NCI-H69 (cell line): Measurements from ENCODE around the gene DAW1.
"Not testable (repeated sequence)": the region's sequence is repeated elsewhere in the genome, so short reads cannot be mapped to it uniquely, and the experiment has no call there.

Experiments
- DNase-seq: peaks from one replicate; lab custom pipeline; 2025; lab: John Stamatoyannopoulos, UW

Gene DAW1

DNA sequence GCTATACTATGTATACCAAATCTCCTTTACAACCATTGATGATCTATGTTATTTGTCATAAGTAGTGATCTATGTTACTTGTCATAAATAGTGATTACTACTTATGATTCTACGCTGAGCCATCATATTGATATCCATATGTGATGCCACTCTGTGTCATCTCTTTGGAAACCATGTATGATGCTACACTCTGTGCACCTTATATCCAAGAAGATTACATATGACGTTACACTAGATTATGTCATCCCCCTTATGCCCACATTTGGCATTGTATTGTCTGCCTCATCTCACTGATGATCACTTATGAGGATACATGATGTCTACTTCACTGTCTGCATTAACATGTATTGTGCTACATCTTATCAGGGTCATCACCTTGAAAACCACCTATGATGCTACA, 42.9 kb downstream of the DAW1 start:
- DNase-seq = no peak

DNA sequence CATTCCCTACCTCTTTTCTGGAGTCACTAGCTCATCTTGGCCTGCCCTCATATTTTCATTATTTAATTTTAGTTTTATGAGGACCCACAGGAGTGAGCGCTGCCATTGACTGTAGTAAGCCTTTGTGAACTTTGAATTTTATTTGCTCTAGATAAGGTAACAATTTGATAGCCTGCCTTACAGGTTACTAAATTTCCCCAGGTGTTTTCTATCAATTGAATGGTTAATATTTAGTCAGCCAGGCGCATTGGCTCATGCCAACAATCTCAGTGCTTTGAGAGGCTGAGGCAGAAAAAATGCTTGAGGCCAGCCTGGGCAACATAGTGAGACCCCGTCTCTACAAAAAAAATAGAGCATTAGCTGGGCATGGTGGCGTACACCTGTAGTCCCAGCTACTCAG, 50.2 kb downstream of the DAW1 start:
- DNase-seq = no peak

DNA sequence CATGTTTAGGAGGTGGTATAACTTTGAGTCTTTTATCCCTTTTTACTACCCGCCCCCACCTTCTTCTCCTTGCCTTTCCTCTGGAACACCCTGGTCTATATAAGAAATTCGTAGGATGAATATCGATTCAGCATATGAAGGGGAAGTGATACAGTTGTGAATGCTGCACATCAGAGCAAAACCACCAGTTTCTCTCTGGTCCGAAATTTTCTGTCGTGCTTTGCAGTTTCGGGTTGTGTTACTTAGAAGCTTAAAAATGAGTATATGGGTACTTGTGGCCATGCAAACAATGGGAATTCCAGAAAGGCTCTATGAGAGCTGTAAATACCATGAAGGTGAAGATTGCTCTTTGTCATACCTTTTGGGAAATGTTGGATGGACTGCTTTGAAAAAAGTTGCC, 60.6 kb downstream of the DAW1 start:
- no peak for DNase-seq

DNA sequence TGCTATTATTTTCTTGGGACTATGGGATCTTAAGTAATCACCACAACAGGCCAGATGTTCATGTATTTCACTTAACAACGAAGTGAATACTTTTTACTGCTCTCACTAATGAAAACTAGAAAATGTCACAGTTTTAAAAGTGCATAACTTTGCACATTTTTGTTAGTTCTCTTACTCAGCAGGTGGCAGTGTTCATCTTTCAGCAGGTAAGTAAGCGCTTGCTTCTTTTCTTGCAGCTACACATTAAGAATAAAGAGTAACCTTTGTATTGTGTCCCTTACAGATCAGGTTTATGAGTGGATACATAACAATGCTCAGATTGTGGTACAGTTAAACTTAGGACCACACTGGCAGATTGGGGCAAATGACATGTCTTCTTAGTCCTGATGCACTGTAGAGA, 61.0 kb downstream of the DAW1 start:
- DNase-seq = no peak

DNA sequence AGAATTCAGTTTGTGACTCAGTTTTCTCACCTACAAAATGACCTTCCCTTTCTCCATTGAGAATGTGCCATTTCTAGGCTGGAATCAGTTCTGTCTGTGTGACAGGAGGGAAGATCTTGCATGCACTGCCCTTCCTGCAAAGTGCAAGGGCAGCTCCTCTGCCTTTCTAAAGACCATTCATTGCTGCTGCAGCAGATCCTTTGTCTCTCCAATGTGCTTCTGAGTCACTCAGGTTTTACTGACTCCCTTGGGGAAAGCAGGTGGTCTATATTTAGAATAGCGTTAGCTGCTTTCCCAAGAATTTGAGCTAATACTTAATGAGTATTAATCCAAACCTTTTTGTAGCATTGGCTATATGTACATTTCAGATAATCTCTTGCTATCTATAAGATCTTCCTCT, 62.5 kb downstream of the DAW1 start:
- DNase-seq = no peak

DNA sequence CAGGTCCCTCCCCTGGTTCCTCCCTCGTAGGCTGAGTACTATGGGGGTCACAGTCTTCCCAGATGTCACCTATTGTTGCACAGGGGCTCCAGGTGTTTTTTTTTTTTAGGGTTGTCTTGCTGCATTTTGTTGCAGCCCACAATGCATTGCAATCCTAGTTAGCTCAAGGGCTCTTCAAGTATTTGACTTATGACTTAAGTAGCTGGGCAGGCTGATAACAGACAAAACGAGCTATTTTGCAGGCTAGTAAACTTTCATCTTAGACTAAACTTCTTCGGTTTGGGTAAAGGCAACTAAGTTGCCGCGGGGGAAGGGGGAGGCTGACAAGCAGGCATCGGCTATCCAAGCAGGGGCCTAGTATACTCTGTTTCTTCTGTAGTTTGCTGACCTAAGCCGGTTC, 64.8 kb downstream of the DAW1 start:
- DNase-seq = not testable (repeated sequence)

DNA sequence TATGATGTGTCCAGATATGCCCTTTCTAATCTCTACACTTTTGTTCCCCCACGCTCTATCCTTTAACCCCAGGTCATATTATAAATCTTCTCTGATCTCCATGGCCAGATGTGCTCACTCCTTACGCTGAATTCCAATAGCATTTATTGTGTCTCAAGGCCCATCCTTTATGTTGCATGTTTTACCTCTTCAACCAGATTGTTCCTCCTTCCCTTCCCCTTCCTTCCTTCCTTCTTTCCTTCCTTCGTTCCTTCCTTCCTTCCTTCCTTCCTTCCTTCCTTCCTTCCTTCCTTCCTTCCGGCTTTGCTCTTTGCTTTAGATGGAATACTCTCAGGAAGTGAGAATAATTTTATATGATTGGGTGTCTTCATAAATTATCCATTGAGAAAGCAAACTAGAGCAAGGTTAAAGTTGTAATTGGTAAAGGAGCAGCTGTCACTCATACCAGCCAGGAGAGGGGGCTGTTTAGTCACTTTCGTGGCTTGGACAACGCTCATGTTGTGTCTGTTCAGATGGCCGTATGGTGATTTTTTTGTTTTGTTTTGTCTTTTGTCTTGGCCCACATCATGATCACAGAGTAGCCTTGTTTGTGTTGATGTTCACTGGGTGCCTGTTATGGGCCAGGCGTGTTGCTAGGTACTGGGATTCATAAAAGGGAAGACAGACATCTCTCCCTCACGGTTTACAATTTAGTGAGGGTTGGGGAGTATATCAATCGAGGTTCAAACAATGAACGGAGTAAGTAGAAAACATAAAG, 68.0 kb downstream of the DAW1 start:
- peak; percentile 9 for DNase-seq

DNA sequence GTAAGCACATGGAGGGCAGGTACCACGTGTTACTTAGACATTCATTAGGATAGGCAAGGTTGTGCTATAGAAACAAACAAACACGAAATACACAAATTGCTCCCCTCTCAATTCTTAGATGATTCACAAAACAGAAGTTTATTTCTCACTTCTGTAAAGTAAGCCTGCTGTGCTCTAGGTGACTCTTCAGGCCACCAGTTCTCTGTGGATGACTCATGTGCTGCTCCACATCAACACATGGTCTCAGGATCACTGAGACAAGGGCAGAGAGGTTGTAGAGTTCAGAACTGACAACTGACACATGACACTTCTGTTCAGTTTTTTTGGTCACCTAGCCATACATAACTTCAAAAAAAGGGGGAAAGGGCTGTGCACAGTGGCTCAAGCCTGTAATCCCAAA, 70.6 kb downstream of the DAW1 start:
- no peak for DNase-seq

DNA sequence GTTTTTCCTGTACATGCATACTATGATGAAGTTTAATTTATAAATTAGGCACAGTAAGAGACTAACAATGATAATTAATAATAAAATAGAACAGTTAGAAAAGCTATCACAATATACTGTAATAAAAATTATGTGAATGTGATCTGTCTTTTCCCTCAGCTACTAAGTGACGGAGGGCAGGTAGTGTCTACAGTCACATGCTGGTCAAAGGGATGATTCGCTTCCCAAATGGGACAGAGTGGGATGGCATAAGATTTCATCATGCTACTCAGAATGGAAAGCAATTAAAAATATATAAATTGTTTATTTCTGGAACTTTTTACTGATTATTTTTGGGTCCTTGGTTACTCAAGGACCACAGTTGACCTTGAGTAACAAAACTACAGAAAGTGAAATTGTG, 71.5 kb downstream of the DAW1 start:
- no peak for DNase-seq

DNA sequence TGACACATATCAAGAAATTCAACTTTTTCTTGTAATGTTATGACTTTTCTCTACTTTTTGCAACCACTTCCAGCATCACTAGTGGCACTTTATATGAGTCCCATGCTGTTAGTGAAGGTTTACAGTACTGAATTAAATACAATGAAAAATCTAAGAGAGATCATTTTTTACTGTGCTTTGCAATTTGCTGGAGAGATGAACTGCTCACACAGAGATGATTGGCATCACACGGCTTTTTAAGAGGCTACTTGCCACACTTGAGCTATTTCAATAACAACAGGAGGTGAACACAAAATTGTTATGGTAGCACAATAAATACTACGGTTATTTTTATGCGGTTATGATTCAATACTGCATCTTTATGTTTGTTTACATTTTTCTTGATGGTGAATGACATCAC, 88.9 kb downstream of the DAW1 start:
- DNase-seq = no peak

DNA sequence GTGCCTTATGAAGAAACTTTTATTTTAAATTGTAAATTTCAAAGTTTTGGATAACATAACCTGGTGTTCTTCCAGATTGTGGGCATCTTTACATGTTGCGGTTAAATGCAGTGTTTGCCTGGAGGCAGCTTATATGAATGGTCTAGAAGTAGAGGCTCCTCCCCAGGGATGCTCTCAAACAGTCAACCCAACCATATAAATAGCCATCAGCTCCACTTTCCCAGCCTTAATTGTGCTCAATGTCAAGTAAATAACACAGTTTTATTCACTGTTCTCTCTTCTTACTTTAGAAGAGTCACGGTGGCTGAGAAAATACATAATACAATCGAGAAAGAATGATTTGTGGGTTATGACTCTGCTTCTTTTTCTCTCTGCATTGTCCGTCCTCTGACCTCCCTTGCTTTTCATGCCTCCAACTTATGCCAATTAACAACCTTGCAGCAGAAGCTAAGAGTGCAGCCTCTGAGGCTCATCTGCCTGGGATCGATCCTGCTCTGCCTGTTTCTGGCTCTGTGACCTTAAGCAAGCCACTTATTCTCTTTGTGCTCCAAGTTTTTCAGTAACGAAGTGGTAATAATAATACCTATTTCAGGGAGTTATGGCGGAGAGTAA, 100.3 kb downstream of the DAW1 start:
- DNase-seq = no peak

DNA sequence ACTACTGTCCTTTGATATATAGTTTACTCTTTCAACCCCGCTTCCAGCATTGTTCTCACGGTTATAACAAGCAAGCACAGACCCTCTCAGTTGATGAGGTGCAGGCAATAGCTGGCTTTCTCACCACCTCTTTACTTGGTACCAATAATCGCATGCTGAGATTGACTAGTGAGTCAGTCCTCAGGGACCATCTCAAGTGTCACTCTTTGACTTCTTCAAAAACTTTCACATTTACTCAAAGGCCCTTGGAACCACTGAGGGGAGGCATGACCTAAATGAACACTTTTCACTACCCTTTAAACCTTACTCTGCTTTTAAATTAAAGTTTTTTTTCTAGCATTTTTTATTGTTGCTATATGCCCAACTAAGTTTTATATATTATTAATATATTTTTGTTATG, 101.8 kb downstream of the DAW1 start:
- no peak for DNase-seq
